BE2C (cell line): ENCODE measurements around the gene SNX22.

Experiments used
- DNase-seq: peaks from one replicate; pipeline ENCODE4 v3.0.0-alpha.2; 2020
- H3K27me3 ChIP-seq: fragments of 250-450 bp; sonication (Bioruptor Pico); 2 replicates; pipeline ENCODE4 v1.5.1; 2020; ENCODE audit warnings: mild to moderate bottlenecking
- H3K36me3 ChIP-seq: fragments of 250-450 bp; sonication (Bioruptor Pico); 2 replicates; pipeline ENCODE4 v1.5.1; 2020; ENCODE audit warnings: mild to moderate bottlenecking
- H3K4me1 ChIP-seq: fragments of 250-450 bp; sonication (Bioruptor Pico); 2 replicates; pipeline ENCODE4 v1.5.1; 2020
- H3K4me3 ChIP-seq: 2 replicates; pipeline ENCODE4 v1.5.1; 2011; ENCODE audit warnings: low read depth, low read length
- H3K9me3 ChIP-seq: fragments of 250-450 bp; sonication (Bioruptor Pico); 2 replicates; pipeline ENCODE4 v1.5.1; 2020
- CTCF ChIP-seq: IDR thresholded peaks from 2 replicates; pipeline ENCODE4 v1.5.1; 2012; ENCODE audit warnings: mild to moderate bottlenecking, low read depth, low read length

SNX22 gene

GRCh38 chr15:64122444-64122843 lies 29.1 kb upstream of the SNX22 start:
- DNase-seq, result no peak

GRCh38 chr15:64122936-64123351 lies 28.6 kb upstream of the SNX22 start:
- H3K27me3 ChIP-seq, result no peaks in the 10 kb centered on the region
- H3K4me1 ChIP-seq, result no peaks in the 10 kb centered on the region
- H3K36me3 ChIP-seq, result peaks cover 78% of the 10 kb centered on the region
- H3K9me3 ChIP-seq, result no peaks in the 10 kb centered on the region; the same call in 1 of the 2 replicates
- DNase-seq, result no peak
- no peak for TF ChIP-seq CTCF
- no peak overlapping the region for H3K4me3 ChIP-seq

More at GRCh38 chr15:64122444-64122843, 29.1 kb upstream of the SNX22 start:
- TF ChIP-seq CTCF, result no peak
- H3K9me3 ChIP-seq, result no peaks in the 10 kb centered on the region; the same call in 1 of the 2 replicates
- H3K4me1 ChIP-seq, result no peaks in the 10 kb centered on the region
- H3K36me3 ChIP-seq, result peaks cover 76% of the 10 kb centered on the region
- no peak overlapping the region for H3K4me3 ChIP-seq
- H3K27me3 ChIP-seq, result no peaks in the 10 kb centered on the region

GRCh38 chr15:64125978-64126377 lies 25.6 kb upstream of the SNX22 start:
- no peaks in the 10 kb centered on the region; the same call in 1 of the 2 replicates for H3K9me3 ChIP-seq
- H3K4me3 ChIP-seq, result no peak overlapping the region
- H3K4me1 ChIP-seq, result no peaks in the 10 kb centered on the region
- H3K36me3 ChIP-seq, result peaks cover 75% of the 10 kb centered on the region
- no peaks in the 10 kb centered on the region for H3K27me3 ChIP-seq
- TF ChIP-seq CTCF, result no peak
- DNase-seq, result no peak

- TF ChIP-seq CTCF, result no peak
- Histone ChIP-seq H3K4me1 (no peaks in the 10 kb centered on the region), H3K9me3 (no peaks in the 10 kb centered on the region; the same call in 1 of the 2 replicates), H3K27me3 (no peaks in the 10 kb centered on the region), H3K36me3 (peaks cover 79% of the 10 kb centered on the region), H3K4me3 (no peak overlapping the region)
- DNase-seq, result no peak
These were observed 23.8 kb upstream of the SNX22 start for GRCh38 chr15:64127521-64128270.

- TF ChIP-seq CTCF, result no peak
- no peaks in the 10 kb centered on the region for H3K9me3 ChIP-seq
- H3K36me3 ChIP-seq, result peaks cover 84% of the 10 kb centered on the region
- no peak overlapping the region for H3K4me3 ChIP-seq
- H3K27me3 ChIP-seq, result no peaks in the 10 kb centered on the region
- no peak for DNase-seq
- H3K4me1 ChIP-seq, result peaks cover 14% of the 10 kb centered on the region
These were observed 21.4 kb upstream of the SNX22 start for GRCh38 chr15:64130159-64130558.

- Histone ChIP-seq H3K36me3 (peaks cover 87% of the 10 kb centered on the region), H3K4me1 (peaks cover 14% of the 10 kb centered on the region), H3K27me3 (no peaks in the 10 kb centered on the region), H3K9me3 (no peaks in the 10 kb centered on the region), H3K4me3 (no peak overlapping the region)
- DNase-seq, result no peak
- TF ChIP-seq CTCF, result no peak
These were observed 20.0 kb upstream of the SNX22 start for GRCh38 chr15:64131547-64131946.
